ENCODE data around the gene B9D1.

B9D1 gene

DNA sequence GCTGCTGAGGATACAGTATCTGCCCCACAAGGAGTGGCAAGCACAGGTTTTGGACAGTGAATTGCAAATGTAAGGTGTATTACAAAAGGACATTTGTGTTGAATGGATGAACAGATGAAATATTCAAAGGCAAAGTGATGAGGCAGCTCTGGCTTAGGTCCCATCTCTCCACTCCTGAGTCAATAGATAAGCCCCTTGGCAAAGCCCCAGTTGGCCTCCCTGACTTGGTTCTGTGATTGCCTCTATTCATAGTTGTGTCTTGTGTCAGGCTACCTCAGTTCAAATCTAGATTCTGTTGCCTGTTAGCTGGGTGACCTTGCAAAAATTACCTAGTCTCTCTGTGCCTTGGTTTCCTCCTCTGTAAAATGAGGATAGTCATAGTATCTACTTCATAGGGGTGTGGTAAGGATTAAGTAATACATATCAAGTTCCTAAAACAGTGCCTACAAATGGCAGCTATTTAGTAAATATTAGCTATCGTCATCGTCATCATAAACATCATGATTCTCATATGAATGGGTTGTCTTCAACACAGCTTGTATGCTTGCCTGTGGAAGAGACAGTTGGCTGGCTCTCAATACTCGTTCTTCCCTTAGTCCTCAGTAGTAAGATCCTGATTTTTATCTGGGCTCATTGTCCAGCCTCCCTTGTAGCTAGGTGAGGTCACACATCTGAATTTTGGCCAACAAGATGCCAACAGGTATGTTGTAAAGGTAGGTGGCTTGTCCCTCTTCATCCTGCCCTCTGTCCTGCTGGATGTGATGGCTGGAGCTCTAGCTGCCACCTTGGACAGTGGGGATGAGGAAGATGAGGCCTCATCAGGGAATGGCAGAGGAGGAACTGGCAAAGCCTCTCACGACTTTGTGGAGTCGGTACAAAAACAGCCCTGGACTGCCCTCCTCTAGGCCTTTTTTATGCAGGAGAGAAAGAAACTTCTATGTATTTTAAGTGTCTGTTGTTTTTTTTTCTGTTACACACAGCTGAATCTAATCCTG, 26.6 kb upstream of the B9D1 start:
- in situ Hi-C loops (cut with HindIII; ENCODE audit: low sequenced_read_pairs), result no loop called here

DNA sequence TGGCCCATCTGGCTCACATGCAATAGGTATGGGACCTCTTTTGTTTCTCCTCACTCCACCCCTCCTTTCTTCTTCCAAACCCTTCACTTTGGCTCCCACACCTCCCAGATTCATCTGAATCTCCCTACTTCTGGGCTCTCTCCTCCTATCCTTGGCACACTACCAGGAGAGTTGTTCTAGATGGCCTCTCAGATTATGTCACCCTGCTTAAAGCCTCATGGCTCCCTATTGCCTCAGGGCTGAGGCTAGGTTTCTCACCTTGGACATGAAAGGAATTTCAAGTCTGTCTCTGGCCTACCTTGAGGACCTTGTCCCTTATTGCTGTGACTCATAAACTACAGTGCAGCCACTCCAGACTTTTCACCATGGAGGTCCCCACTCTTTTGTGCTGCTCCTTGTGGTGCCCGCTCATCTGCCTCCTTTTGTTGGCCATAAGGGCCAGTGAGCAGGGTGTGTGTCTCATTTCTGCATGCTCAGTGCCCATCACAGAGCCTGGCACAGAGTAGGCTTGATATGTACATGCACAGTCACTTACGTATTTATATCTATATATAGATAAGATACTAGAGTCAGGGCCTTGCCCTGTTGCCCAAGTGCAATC, 25.5 kb upstream of the B9D1 start:
- in situ Hi-C loops (cut with HindIII; ENCODE audit: low sequenced_read_pairs), result no loop called here

DNA sequence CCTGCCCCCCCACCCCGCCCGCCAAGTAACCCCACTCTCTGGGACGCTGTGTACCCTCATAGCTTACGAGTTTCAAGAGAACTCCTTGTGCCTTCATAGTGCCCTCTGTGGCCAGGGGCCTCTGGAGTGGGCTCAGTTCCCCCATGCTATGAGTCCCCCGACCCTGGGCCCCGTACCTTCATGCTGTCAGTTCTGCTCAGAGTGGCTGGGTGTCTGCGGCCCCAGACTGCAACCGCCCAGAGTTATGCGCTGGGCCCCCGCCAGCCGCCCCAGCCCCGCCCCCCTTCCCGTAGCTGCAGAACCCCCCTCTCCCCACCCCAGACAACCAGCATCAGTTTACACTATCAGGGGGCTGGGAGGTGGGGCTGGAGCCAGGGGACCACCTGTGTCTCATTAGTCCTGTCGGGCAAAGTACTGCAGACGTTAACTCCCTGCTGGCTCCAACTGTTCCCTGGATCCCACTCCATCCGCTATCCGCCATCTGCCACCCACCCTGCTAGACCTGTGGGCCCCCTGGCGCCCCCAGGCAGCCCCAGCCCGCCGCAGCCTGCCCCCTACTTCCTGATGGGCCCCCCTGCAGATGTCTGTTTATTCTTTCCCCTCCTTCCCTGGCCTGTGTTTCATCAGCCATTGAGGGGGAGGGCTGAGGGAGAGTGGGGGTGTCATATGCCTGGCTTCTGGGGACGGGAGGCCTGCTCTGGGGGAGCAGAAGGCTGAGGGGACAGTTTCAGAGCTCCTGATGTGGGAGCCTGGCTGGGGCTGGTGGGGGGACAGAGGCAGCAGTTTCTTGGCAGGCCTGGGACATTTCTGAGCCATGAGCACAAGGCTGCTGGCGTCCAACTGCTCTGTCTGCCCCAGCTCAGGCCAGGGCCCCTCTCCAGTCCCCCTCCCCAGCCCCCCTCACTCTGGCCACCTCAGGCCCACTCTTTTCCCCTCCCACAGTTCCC, 24.7 kb upstream of the B9D1 start, which contains the start of gene MFAP4:
Gene MFAP4 (minus strand): TSS at position 217 of the 947 bp plus-strand sequence. CDS start 35 bp downstream, at position 182.
- in situ Hi-C loops (cut with HindIII; ENCODE audit: low sequenced_read_pairs), result no loop called here

DNA sequence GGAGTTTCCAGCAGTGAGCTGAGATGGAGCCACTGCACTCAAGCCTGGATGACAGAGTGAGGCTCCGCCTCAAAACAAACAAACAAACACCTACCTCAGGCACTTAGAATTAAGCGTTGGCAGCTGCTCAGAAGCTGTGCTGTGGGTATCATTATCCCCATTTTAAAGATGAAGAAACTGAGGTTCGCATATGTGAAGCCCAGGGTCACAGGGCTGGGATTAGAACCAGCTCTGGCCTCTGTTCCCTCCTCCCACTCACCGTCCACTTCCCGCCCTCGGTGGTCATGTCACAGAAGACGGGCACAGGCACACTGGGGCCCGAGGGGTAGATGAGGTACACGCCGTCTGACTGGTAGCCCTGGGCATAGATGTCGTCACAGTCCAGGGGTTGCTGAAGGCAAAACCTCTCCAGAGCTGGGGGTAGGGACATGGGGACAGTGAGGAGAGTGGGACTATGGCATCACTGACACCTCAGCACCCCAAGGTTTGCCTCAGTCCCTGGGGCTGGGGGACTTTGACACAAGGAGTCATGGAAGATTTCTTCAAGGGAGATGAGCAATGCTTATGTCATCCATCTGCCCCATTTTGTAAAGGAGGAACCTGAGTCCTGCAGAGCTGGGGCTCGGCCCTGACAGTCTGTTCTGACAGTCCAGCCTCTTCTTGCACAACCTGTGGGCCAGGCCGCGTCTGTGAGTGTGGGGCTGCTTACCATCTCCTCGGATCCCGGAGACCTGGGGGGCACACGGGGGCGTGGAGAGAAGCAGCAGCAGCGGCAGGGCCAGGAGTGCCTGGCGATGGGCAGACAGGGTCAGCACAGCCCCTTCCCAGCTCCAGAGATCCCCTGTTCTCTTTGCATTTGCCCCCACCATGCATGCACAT, 23.8 kb upstream of the B9D1 start:
- in situ Hi-C loops (cut with HindIII; ENCODE audit: low sequenced_read_pairs), result no loop called here

DNA sequence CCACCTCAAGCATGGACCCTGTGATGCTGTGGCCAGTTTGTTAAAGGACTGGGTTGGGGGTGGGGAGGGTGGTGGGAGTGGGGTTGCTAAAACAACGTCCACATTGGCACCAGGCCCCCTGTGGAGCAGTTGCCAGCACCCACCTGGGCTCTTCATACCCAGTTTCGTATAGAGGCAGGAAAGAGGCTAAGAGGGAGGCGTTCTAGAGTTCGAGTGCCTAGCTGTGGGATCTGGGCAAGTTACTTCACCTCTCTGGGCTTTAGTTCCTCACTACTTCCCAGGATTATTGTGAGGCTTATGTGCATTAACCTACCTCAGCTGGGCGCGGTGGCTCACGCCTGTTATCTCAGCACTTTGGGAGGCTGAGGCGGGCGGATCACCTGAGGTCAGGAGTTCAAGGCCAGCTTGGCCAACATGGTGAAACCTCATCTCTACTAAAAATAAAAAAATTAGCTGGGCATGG, 23.0 kb upstream of the B9D1 start:
- in situ Hi-C loops (cut with HindIII; ENCODE audit: low sequenced_read_pairs), result no loop called here

DNA sequence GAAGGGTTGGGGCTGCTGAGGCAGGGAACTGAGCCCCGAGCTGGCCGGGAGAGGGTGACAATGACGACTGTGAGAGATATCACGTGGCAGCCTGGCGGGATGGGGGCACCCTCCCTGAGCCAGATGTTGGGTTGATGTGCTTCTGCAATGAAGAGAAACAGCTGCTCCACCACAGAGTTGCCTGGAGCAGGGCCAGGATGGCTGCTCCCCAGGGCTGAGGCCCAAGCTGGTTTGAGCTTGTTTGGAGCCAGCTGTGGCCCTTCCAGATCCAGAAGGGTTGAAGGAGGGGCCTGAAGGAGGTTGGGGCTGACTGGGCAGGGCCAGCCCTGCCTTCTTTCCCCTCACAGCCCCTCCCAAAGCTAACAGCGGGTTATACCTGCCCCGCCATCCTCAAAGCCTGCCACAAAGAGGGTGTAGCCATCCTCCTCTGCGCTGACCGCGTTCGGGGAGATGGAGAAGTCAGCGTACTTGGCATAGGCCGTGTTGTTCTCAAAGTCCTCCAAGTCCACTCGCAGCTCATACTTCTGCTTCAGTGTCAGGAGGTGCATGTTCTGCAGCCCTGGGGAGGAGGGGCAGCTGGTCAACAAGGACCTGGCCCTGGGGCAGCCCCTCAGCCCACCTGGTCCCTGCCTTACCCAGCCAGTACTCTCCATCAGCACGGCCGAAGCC, 22.3 kb upstream of the B9D1 start:
- in situ Hi-C loops (cut with HindIII; ENCODE audit: low sequenced_read_pairs), result no loop called here

DNA sequence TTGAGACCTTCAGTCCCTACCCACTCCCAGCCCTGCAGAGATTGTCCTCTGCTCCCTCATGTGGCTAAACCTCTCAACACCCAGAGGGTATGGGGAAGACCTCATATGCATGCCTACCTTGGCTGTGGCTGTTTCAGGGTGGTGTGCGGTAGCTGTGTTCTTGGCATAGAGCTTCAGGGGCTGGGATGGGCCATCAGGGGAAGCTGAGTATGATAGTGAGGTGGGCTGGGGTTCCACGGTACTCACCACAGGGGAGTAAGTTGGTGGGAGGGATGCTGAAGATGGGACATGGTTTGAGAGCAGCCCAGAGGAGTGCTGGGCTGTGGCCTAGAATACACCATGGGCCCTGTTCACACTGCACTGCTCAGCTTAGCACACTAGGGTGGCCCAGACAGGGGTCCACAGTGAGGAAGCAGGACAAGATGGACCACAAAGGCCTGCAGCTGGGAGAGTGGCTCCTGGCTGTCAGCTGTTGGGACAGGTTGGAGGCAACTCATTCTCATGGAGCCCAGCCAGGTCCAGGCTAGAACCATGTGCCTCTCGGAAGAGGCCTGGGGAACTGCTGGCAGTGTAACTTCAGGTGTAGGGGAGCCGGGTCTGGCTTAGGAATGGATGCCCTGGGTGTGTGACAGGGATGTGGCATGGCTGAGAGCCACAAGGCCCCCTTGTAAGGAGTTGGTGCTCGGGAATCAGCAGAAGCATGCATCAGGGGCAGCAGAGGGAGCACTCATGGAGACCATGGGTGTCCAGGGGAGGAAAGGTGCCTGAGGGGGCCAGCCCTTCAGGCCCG, 21.4 kb upstream of the B9D1 start:
- in situ Hi-C loops (cut with HindIII; ENCODE audit: low sequenced_read_pairs), result no loop called here

DNA sequence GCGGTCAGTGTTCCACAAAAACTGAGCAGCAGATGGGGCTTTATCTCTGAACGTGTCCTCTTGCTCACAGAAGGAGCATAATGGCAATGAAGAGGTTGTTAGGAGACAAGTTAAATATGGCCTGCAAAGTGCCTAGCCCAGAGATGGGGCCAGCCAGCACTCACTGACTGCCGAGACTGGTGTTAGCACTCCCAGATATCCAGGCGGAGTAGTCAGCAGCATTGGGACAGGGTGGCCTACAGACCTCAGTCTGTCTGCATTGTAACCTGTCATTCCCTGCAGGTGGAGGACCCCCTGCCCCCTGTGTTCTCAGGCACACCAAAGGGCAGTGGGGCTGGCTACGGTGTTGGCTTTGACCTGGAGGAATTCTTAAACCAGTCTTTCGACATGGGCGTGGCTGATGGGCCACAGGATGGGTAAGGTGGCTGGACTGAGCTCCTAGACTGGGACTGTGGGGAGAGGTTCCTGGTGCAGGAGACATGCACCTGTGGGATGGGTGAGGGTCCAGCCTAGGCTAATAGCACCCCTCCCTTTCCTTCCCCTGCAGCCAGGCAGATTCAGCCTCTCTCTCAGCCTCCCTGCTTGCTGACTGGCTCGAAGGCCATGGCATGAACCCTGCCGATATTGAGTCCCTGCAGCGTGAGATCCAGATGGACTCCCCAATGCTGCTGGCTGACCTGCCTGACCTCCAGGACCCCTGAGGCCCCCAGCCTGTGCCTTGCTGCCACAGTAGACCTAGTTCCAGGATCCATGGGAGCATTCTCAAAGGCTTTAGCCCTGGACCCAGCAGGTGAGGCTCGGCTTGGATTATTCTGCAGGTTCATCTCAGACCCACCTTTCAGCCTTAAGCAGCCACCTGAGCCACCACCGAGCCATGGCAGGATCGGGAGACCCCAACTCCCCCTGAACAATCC, 20.3 kb upstream of the B9D1 start:
- in situ Hi-C loops (cut with HindIII; ENCODE audit: low sequenced_read_pairs), result no loop called here

DNA sequence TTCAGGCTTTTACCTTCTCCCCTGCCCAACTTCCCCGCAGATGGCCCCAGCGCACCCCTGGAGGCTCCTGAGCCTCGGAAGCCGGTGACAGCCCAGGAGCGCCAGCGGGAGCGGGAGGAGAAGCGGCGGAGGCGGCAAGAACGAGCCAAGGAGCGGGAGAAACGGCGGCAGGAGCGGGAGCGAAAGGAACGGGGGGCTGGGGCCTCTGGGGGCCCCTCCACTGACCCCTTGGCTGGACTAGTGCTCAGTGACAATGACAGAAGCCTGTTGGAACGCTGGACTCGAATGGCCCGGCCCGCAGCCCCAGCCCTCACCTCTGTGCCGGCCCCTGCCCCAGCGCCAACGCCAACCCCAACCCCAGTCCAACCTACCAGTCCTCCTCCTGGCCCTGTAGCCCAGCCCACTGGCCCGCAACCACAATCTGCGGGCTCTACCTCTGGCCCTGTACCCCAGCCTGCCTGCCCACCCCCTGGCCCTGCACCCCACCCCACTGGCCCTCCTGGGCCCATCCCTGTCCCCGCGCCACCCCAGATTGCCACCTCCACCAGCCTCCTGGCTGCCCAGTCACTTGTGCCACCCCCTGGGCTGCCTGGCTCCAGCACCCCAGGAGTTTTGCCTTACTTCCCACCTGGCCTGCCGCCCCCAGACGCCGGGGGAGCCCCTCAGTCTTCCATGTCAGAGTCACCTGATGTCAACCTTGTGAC, 19.4 kb upstream of the B9D1 start:
- in situ Hi-C loops (cut with HindIII; ENCODE audit: low sequenced_read_pairs), result no loop called here

DNA sequence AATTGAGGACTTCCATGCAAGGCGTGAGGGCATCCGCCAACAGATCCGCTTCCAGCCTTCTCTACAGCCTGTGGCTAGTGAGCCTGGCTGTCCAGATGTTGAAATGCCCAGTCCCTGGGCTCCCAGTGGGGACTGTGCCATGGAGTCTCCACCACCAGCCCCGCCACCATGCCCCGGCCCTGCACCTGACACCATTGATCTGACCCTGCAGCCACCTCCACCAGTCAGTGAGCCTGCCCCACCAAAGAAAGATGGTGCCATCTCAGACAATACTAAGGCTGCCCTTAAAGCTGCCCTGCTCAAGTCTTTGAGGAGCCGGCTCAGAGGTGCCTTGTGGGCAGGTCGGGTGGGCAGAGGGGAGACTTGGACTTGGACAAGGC, 18.8 kb upstream of the B9D1 start:
- in situ Hi-C loops (cut with HindIII; ENCODE audit: low sequenced_read_pairs), result no loop called here

DNA sequence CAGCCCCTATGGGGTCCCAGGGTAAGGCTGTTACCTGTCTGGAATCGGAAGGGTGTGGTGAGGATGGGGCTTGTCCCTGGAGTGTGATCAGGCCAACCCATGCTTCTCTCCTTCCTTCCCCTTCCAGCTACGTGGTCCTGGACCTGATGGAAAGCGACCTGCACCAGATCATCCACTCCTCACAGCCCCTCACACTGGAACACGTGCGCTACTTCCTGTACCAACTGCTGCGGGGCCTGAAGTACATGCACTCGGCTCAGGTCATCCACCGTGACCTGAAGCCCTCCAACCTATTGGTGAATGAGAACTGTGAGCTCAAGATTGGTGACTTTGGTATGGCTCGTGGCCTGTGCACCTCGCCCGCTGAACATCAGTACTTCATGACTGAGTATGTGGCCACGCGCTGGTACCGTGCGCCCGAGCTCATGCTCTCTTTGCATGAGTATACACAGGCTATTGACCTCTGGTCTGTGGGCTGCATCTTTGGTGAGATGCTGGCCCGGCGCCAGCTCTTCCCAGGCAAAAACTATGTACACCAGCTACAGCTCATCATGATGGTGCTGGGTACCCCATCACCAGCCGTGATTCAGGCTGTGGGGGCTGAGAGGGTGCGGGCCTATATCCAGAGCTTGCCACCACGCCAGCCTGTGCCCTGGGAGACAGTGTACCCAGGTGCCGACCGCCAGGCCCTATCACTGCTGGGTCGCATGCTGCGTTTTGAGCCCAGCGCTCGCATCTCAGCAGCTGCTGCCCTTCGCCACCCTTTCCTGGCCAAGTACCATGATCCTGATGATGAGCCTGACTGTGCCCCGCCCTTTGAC, 18.2 kb upstream of the B9D1 start:
- in situ Hi-C loops (cut with HindIII; ENCODE audit: low sequenced_read_pairs), result no loop called here

DNA sequence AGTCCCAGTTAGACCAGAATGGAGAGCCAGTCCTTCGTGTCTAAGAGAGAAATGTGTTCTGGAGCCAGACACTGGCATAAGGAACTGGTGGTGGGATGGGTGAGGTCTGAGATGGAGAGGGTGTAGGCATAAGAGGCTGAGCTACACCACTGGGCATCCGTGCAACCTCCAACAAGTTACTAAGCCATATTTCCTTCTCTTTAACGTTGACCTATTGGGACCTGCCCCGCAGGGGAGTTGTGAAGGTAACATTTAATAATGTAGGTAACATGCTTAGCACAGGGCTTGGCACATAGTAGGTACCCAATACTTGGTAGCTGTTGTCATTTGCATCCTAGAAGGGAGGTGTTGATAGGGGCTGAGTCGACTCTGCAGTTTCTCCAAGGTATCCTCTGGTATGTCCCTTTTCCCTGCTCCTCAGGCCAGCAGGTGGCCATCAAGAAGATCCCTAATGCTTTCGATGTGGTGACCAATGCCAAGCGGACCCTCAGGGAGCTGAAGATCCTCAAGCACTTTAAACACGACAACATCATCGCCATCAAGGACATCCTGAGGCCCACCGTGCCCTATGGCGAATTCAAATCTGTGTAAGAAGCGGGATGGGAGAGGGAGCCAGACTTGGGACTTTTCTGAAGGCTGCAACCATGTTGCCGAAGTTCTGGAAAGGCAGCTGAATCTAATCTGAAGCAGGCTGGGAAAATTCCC, 17.0 kb upstream of the B9D1 start:
- in situ Hi-C loops (cut with HindIII; ENCODE audit: low sequenced_read_pairs), result no loop called here

DNA sequence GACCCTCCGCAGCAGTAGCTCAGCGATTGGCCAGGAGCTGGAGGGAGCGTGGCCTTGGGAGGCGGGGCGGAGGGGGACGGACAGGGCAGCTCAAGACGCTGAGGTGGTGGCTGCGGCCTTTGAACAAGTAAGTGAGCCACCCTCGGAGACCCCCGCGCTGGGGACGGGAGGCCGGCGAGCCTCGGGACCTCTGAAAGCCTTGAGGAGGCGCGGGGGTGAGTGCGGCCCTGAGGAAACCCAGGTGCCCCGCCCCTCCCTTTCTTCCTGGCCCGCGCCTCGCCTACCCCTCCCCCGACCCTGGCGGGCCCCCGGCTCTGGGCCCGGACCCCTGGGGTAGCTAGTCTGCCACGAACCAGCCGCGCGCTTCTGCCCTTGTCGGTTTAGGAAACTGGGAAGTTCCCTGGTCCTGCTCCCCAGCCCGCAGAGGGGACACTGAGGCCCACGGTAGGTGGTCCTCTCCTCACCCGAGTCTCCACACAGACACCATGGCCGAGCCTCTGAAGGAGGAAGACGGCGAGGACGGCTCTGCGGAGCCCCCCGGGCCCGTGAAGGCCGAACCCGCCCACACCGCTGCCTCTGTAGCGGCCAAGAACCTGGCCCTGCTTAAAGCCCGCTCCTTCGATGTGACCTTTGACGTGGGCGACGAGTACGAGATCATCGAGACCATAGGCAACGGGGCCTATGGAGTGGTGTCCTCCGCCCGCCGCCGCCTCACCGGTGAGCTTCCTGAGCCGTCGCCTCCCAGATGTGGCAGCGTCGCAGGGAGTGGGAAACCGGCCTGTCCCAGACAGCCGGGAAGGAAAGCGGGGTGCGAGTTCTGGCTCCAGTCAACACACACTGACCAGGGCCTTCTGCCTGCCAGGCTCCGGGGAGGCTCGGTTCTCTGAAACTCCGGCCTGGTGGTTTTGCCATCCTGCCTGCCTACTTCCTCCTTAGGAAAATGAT, 16.2 kb upstream of the B9D1 start, which contains the start of gene MAPK7:
Gene MAPK7 (plus strand): TSS at position 83 of the 945 bp plus-strand sequence. CDS start 403 bp downstream, at position 486.
- in situ Hi-C loops (cut with HindIII; ENCODE audit: low sequenced_read_pairs), result no loop called here
